ENCODE data around the gene MTG1. TPM values are rescaled to one million over a fixed set of nuclear protein-coding genes. Genes with fewer than 3 reads are reported as not detected.

Gene MTG1, protein sequence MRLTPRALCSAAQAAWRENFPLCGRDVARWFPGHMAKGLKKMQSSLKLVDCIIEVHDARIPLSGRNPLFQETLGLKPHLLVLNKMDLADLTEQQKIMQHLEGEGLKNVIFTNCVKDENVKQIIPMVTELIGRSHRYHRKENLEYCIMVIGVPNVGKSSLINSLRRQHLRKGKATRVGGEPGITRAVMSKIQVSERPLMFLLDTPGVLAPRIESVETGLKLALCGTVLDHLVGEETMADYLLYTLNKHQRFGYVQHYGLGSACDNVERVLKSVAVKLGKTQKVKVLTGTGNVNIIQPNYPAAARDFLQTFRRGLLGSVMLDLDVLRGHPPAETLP
- 11.7 TPM for total RNA-seq (2013)
- polyA plus RNA-seq = 10 to 100 TPM; 13.0 to 45.8 (median 17.1) TPM
- 10.8 and 16.4 TPM in 2 replicates for polyA minus RNA-seq
- 0.90 to 3.6 (median 1.7) reads per million in 11 experiments for total RNA-seq

GRCh38 chr10:133394064-133394663, at the start of gene MTG1:
Gene MTG1, plus strand, starts transcription at chr10:133394157. Its CDS starts 64 bp downstream, at chr10:133394221.
- H4K20me1 ChIP-seq (ENCODE audit: insufficient read depth, low read length) = no peaks in the 10 kb centered on the region
- peaks cover 0 to 3% (median 2%) of the 10 kb centered on the region in 3 donors for H3K27me3 Mint-ChIP-seq (ENCODE audit: low read depth in 3 of 3)
- no peaks in the 10 kb centered on the region for H3K9me3 ChIP-seq (replicated peaks in 1 of 2; ENCODE audit: control insufficient read depth in 1 of 2, insufficient read depth in 1 of 2, low read length in 2 of 2)
- peaks cover 0 to 3% (median 0%) of the 10 kb centered on the region in 7 donors for H3K9me3 Mint-ChIP-seq
- H2AFZ ChIP-seq (ENCODE audit: insufficient read depth, low read depth, low read length, poor library complexity, severe bottlenecking) = peak within 1 kb of the TSS; percentile 96
- peak; percentile 94 to 96 (median 95) for DNase-seq
- no peaks in the 10 kb centered on the region for H3K27me3 ChIP-seq (ENCODE audit: control insufficient read depth in 2 of 2, insufficient read depth in 2 of 2, low read length in 2 of 2)
- H3K4me3 Mint-ChIP-seq = peak within 1 kb of the TSS; percentile 84 to 94
- peak within 1 kb of the TSS; percentile 98 for H3K4me2 ChIP-seq (replicated peaks; ENCODE audit: extremely low read depth, low read length, poor library complexity, severe bottlenecking)
- 0% methylated on average over 65 of the region's 69 CpGs for WGBS (ENCODE audit: insufficient coverage)
- peaks cover 23% of the 10 kb centered on the region for H3K79me2 ChIP-seq (ENCODE audit: insufficient read depth, low read length)
- peaks cover 26 to 31% of the 10 kb centered on the region in 2 donors for H3K4me1 ChIP-seq (ENCODE audit: control insufficient read depth in 1 of 2, insufficient read depth in 2 of 2, low read length in 2 of 2)
- intact Hi-C loops (cut with micrococcal nuclease) = no loop called here
- H3K9ac ChIP-seq (ENCODE audit: insufficient read depth, low read length, poor library complexity, severe bottlenecking) = peak within 1 kb of the TSS; percentile 81
- no peak for TF ChIP-seq CTCF (IDR thresholded peaks at IDR 0.05)
- H3K36me3 Mint-ChIP-seq = peaks cover 30 to 34% of the 10 kb centered on the region in 2 donors
- H3K36me3 ChIP-seq (replicated peaks in 1 of 2; ENCODE audit: control insufficient read depth in 1 of 2, insufficient read depth in 2 of 2, low read length in 2 of 2) = peaks cover 22 to 33% of the 10 kb centered on the region in 2 donors
- peaks cover 26% of the 10 kb centered on the region for H3K4me1 Mint-ChIP-seq
- peak within 1 kb of the TSS; percentile 72 to 90 for H3K27ac ChIP-seq (ENCODE audit: low read depth in 1 of 2, low read length in 2 of 2)
- H3K27ac Mint-ChIP-seq = peak within 1 kb of the TSS; percentile 79 to 92 (median 87)
- H3K4me3 ChIP-seq (replicated peaks in 1 of 3; ENCODE audit: low read depth in 2 of 3, low read length in 3 of 3) = peak within 1 kb of the TSS; percentile 75 to 92 (median 82)

GRCh38 chr10:133344236-133344635, 49.7 kb upstream of the MTG1 start:
- H3K27me3 ChIP-seq (ENCODE audit: control insufficient read depth in 2 of 2, insufficient read depth in 2 of 2, low read length in 2 of 2) = peaks cover 0 to 23% of the 10 kb centered on the region in 2 donors

More at GRCh38 chr10:133344236-133344635, 49.7 kb upstream of the MTG1 start:
- no peak for TF ChIP-seq CTCF (IDR thresholded peaks at IDR 0.05)
- peaks cover 0 to 3% of the 10 kb centered on the region in 2 donors for H3K9me3 ChIP-seq (replicated peaks in 1 of 2; ENCODE audit: control insufficient read depth in 1 of 2, insufficient read depth in 1 of 2, low read length in 2 of 2)
- H3K4me2 ChIP-seq (replicated peaks; ENCODE audit: extremely low read depth, low read length, poor library complexity, severe bottlenecking) = no peak overlapping the region
- Mint-ChIP-seq H3K27ac (no peak overlapping the region), H3K4me3 (no peak overlapping the region), H3K36me3 (no peaks in the 10 kb centered on the region), H3K4me1 (no peaks in the 10 kb centered on the region), H3K9me3 (peaks cover 0 to 5% (median 2%) of the 10 kb centered on the region in 7 donors), H3K27me3 (ENCODE audit: low read depth in 3 of 3) (peaks cover 29 to 48% (median 33%) of the 10 kb centered on the region in 3 donors)
- H4K20me1 ChIP-seq (ENCODE audit: insufficient read depth, low read length) = no peaks in the 10 kb centered on the region
- no peak for DNase-seq
- intact Hi-C loops (cut with micrococcal nuclease) = no loop called here
- H2AFZ ChIP-seq (ENCODE audit: insufficient read depth, low read depth, low read length, poor library complexity, severe bottlenecking) = no peak overlapping the region
- no peaks in the 10 kb centered on the region for H3K36me3 ChIP-seq (replicated peaks in 1 of 2; ENCODE audit: control insufficient read depth in 1 of 2, insufficient read depth in 2 of 2, low read length in 2 of 2)
- no peaks in the 10 kb centered on the region for H3K79me2 ChIP-seq (ENCODE audit: insufficient read depth, low read length)
- no peaks in the 10 kb centered on the region for H3K4me1 ChIP-seq (ENCODE audit: control insufficient read depth in 1 of 2, insufficient read depth in 2 of 2, low read length in 2 of 2)
- no peak overlapping the region for H3K27ac ChIP-seq (ENCODE audit: low read depth in 1 of 2, low read length in 2 of 2)
- H3K9ac ChIP-seq (ENCODE audit: insufficient read depth, low read length, poor library complexity, severe bottlenecking) = no peak overlapping the region
- WGBS (ENCODE audit: insufficient coverage) = 82% methylated on average over 4 of the region's 5 CpGs
- no peak overlapping the region for H3K4me3 ChIP-seq (replicated peaks in 1 of 3; ENCODE audit: low read depth in 2 of 3, low read length in 3 of 3)

Data from CD14-positive monocyte (primary cell).